Renal cortical epithelial cell (primary cell): ENCODE data around the gene CYP2U1. TPM values are rescaled to one million over a fixed set of nuclear protein-coding genes. Genes with fewer than 3 reads are reported as not detected.
"Not testable (repeated sequence)": the region's sequence is repeated elsewhere in the genome, so short reads cannot be mapped to it uniquely, and the experiment has no call there.

ENCODE experiments used
- DNase-seq: peaks from one replicate; pipeline ENCODE4 v3.0.0-alpha.2; 2011; ENCODE audit warnings: low read depth
- total RNA-seq: library from RNA; depleted of rRNA; stranded (reverse); fragments of >200 nt; gene quantifications from 2 replicates; pipeline ENCODE4 v1.2.3, GENCODE V29; 2014

The CYP2U1 gene
- total RNA-seq = 11.8 and 12.2 TPM in 2 replicates

GRCh38 chr4:107930821-107931774, at the start of gene CYP2U1:
CYP2U1 (plus strand) TSS chr4:107931549; CDS start chr4:107931644, 95 bp downstream.
- peak; percentile 34 for DNase-seq

GRCh38 chr4:107885865-107886264, 45.5 kb upstream of the CYP2U1 start:
- DNase-seq = no peak

- DNase-seq = no peak
Observed at GRCh38 chr4:107888237-107888636, 43.1 kb upstream of the CYP2U1 start.

GRCh38 chr4:107890779-107891178, 40.6 kb upstream of the CYP2U1 start:
- DNase-seq = no peak

GRCh38 chr4:107891299-107891698, 40.0 kb upstream of the CYP2U1 start:
- DNase-seq = no peak

GRCh38 chr4:107893171-107894137, 37.9 kb upstream of the CYP2U1 start:
- no peak for DNase-seq

- DNase-seq = no peak
Observed at GRCh38 chr4:107894138-107894603, 37.2 kb upstream of the CYP2U1 start.

- peak; percentile 100 for DNase-seq
Observed at GRCh38 chr4:107896158-107896645, 35.1 kb upstream of the CYP2U1 start.

GRCh38 chr4:107896646-107897045, 34.7 kb upstream of the CYP2U1 start:
- DNase-seq = no peak

GRCh38 chr4:107897823-107898222, 33.5 kb upstream of the CYP2U1 start:
- DNase-seq = peak; percentile 21

GRCh38 chr4:107900067-107900466, 31.3 kb upstream of the CYP2U1 start:
- DNase-seq = no peak

GRCh38 chr4:107900508-107900907, 30.8 kb upstream of the CYP2U1 start:
- DNase-seq = no peak

- DNase-seq = no peak
Observed at GRCh38 chr4:107901213-107901934, 30.0 kb upstream of the CYP2U1 start.

- no peak for DNase-seq
Observed at GRCh38 chr4:107902715-107903114, 28.6 kb upstream of the CYP2U1 start.

- not testable (repeated sequence) for DNase-seq
Observed at GRCh38 chr4:107905082-107905481, 26.3 kb upstream of the CYP2U1 start.

- no peak for DNase-seq
Observed at GRCh38 chr4:107906458-107907100, 24.8 kb upstream of the CYP2U1 start.

GRCh38 chr4:107908377-107908776, 23.0 kb upstream of the CYP2U1 start:
- DNase-seq = no peak

GRCh38 chr4:107913283-107913899, 18.0 kb upstream of the CYP2U1 start:
- DNase-seq = peak; percentile 78

GRCh38 chr4:107915220-107915619, 16.1 kb upstream of the CYP2U1 start:
- no peak for DNase-seq

- DNase-seq = no peak
Observed at GRCh38 chr4:107916623-107917022, 14.7 kb upstream of the CYP2U1 start.
